Ovary (tissue), 3 donors: ENCODE measurements around the gene BCAN.

Source experiments
- CTCF ChIP-seq, 3 donors: fragments of 450-650 bp in 2 of 3; fragments of 200-600 bp in 1 of 3; IDR thresholded peaks; one replicate each; pipeline versions ENCODE4 v1.5.1 to v1.8.0; 2016 to 2022; ENCODE audit warnings: antibody characterized with exemption in 3 of 3, mild to moderate bottlenecking in 1 of 3
- EP300 ChIP-seq: sonication (generic); formaldehyde crosslinking; IDR thresholded peaks from one replicate; pipeline ENCODE4 v1.6.1; 2017; ENCODE audit warnings: antibody characterized with exemption
- donor health status: DM: no; HTN: no; CAD: no.

GRCh38 chr1:156703741-156704140, 61.8 kb downstream of the BCAN start:
- TF ChIP-seq CTCF (IDR thresholded peaks at IDR 0.05) (no peak), EP300 (no peak)
